Measurements from ENCODE around the gene SLC5A2.

GRCh38 chr16:31517800-31518402, 35.0 kb downstream of the SLC5A2 start:
- TF ChIP-seq, protein P1, sequence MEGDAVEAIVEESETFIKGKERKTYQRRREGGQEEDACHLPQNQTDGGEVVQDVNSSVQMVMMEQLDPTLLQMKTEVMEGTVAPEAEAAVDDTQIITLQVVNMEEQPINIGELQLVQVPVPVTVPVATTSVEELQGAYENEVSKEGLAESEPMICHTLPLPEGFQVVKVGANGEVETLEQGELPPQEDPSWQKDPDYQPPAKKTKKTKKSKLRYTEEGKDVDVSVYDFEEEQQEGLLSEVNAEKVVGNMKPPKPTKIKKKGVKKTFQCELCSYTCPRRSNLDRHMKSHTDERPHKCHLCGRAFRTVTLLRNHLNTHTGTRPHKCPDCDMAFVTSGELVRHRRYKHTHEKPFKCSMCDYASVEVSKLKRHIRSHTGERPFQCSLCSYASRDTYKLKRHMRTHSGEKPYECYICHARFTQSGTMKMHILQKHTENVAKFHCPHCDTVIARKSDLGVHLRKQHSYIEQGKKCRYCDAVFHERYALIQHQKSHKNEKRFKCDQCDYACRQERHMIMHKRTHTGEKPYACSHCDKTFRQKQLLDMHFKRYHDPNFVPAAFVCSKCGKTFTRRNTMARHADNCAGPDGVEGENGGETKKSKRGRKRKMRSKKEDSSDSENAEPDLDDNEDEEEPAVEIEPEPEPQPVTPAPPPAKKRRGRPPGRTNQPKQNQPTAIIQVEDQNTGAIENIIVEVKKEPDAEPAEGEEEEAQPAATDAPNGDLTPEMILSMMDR (IDR thresholded peaks at IDR 0.05): no peak
- TF ChIP-seq POLR2A (IDR thresholded peaks at IDR 0.05): no peak

All from thyroid gland (tissue), 4 donors.